ENCODE results near the gene MBD3L2B. TPM values are rescaled to one million over a fixed set of nuclear protein-coding genes. Genes with fewer than 3 reads are reported as not detected.

The MBD3L2B gene
- total and polyA plus RNA-seq, 9 of the 15 experiments (the other 6 are each of a cell fraction or from before 2014, with no cell fraction given) = not detected

GRCh38 chr19:6999933-7000332, 21.3 kb downstream of the MBD3L2B start:
- no TSS peak for BruUV-seq (replicated peaks)
- Histone ChIP-seq H3K27me3 (ENCODE audit: control insufficient read depth in 2 of 2, insufficient read depth in 2 of 2, low read length in 2 of 2) (no peaks in the 10 kb centered on the region; a peak in 2 of 5 replicates), H3K9me3 (replicated peaks; ENCODE audit: control insufficient read depth, insufficient read depth, low read depth, low read length) (peaks cover 4% of the 10 kb centered on the region; the same call in 1 of the 2 replicates), H3K79me2 (ENCODE audit: control insufficient read depth, insufficient read depth, low read length) (no peaks in the 10 kb centered on the region), H2AFZ (ENCODE audit: low read depth, low read length) (no peak overlapping the region), H3K4me1 (replicated peaks in 1 of 2; ENCODE audit: control insufficient read depth in 2 of 2, insufficient read depth in 2 of 2, low read length in 2 of 2) (no peaks in the 10 kb centered on the region), H3K36me3 (ENCODE audit: control insufficient read depth, insufficient read depth, low read length) (no peaks in the 10 kb centered on the region), H3K9ac (ENCODE audit: insufficient read depth in 1 of 2, low read depth in 2 of 2, low read length in 2 of 2) (no peak overlapping the region), H4K20me1 (replicated peaks; ENCODE audit: control insufficient read depth, insufficient read depth, low read length) (no peaks in the 10 kb centered on the region), H3K4me3 (no peak overlapping the region), H3K9me1 (ENCODE audit: control insufficient read depth, insufficient read depth, low read length) (no peaks in the 10 kb centered on the region), H3K27ac (ENCODE audit: extremely low read depth, low read depth, low read length) (no peak overlapping the region), H3K4me2 (ENCODE audit: insufficient read depth, low read length) (no peak overlapping the region)
- 0% methylated on average over 7 of the region's 7 CpGs for WGBS (ENCODE audit: insufficient coverage, low coverage, missing lambda C conversion rate)
- intact Hi-C loops (cut with micrococcal nuclease) (no loop called here), in situ Hi-C loops (cut with MboI) (no loop called here)
- DNase-seq (ENCODE audit: extremely low read depth in 1 of 4, low spot score in 3 of 4) (no peak), FAIRE-seq (no peak), ATAC-seq (no peak)
- CTCF ChIA-PET (ENCODE audit: low intra/inter-chr PET ratio) = no interaction called here
- no peak for TF ChIP-seq BDP1 (IDR thresholded peaks at IDR 0.05; ENCODE audit: insufficient read depth, insufficient read length)
- no peak for TF ChIP-seq XRCC4 (IDR thresholded peaks at IDR 0.05; ENCODE audit: extremely low read depth, insufficient read depth, insufficient read length)
- no peak for TF ChIP-seq SFPQ (IDR thresholded peaks at IDR 0.05; ENCODE audit: low read depth, low read length)
- TF ChIP-seq HDAC3 (IDR thresholded peaks at IDR 0.05; ENCODE audit: borderline replicate concordance, partially characterized antibody) = no peak
- TF ChIP-seq RAD21 (CRISPR knock-in tag; conservative IDR thresholded peaks at IDR 0.05 in 1 of 2, IDR thresholded peaks at IDR 0.05 in 1 of 2) = no peak
- no peak for TF ChIP-seq KDM2B (CRISPR knock-in tag; IDR thresholded peaks at IDR 0.05)
- POLR2A ChIA-PET = interaction anchor here (0.7 kb wide), 1 partner anchor 195 kb away, joined by 3 read pairs; no protein-coding TSS in a partner anchor
